Ovary (tissue), 9 donors: ENCODE data around the gene SECISBP2L. TPM values are rescaled to one million over a fixed set of nuclear protein-coding genes. Genes with fewer than 3 reads are reported as not detected.
"Not testable (repeated sequence)": the region's sequence is repeated elsewhere in the genome, so short reads cannot be mapped to it uniquely, and the experiment has no call there.

Experiments
- DNase-seq, 5 donors: peaks; one replicate each; pipeline ENCODE4 v3.0.0-alpha.2; 2019 to 2020
- H3K27ac ChIP-seq, 2 donors: fragments of 200-600 bp; one replicate each; pipeline versions ENCODE4 v1.5.1 to v1.8.0; 2019 to 2022
- H3K27me3 ChIP-seq: fragments of 200-600 bp; one replicate; pipeline ENCODE4 v1.8.0; 2022
- H3K36me3 ChIP-seq: fragments of 200-600 bp; sonication (generic); one replicate; pipeline ENCODE4 v1.5.1; 2019
- H3K4me1 ChIP-seq: one replicate; pipeline ENCODE4 v1.8.1; 2013; ENCODE audit warnings: mild to moderate bottlenecking, moderate library complexity; ENCODE audit not compliant: insufficient read depth
- H3K4me3 ChIP-seq: fragments of 200-600 bp; sonication (generic); one replicate; pipeline ENCODE4 v1.5.1; 2017
- H3K9me3 ChIP-seq, 2 donors: fragments of 200-600 bp in 1 of 2; sonication (generic) in 1 of 2; one replicate each; pipeline versions ENCODE4 v1.5.1 to v1.8.1; 2013 to 2019; ENCODE audit warnings: mild to moderate bottlenecking in 1 of 2, moderate library complexity in 1 of 2
- EP300 ChIP-seq: sonication (generic); formaldehyde crosslinking; IDR thresholded peaks from one replicate; pipeline ENCODE4 v1.6.1; 2017; ENCODE audit warnings: antibody characterized with exemption
- POLR2A ChIP-seq: fragments of 450-650 bp; IDR thresholded peaks from one replicate; pipeline ENCODE4 v1.6.1; 2017; ENCODE audit warnings: antibody characterized with exemption, mild to moderate bottlenecking, moderate library complexity
- WGBS, 3 donors: extraction: QIAGEN DNeasy Blood & Tissue Kit in 1 of 3; methylation state at CpG; one replicate each; pipeline versions ENCODE4 v1.1.5 to v1.1.7; 2013 to 2017; 5-methylcytosine and 5-hydroxymethylcytosine counted together
- intact Hi-C, 4 donors: fragments of 100-400 bp; cut with DNase I; formaldehyde crosslinking; loops; one replicate each; pipeline versions ENCODE4 v1.11.0 to v1.15.1; 2022 to 2023
- polyA plus RNA-seq, 2 donors: library from polyadenylated mRNA; stranded (reverse); fragments of 200-250 nt in 1 of 2; fragments of 350-450 nt in 1 of 2; fragmentation: Illumina TruSeq in 1 of 2; extraction: RNeasy Lipid Tissue Mini Kit (QIAGEN cat#74804) in 1 of 2; gene quantifications; one replicate each; pipeline ENCODE4 v1.2.3, GENCODE V29; 2013 to 2014
- total RNA-seq, 7 donors: library from RNA; depleted of rRNA in 2 of 7; stranded (reverse); fragments of >200 nt in 2 of 7; fragmentation: NEBNext Ultra II Directional in 3 of 7; extraction: Animal tissue kit (Norgen Biotek cat#: 25700) in 3 of 7; gene quantifications; one replicate each; pipeline versions ENCODE4 v1.1.0 to v1.2.4, GENCODE V29; 2016 to 2023
- TF ChIP-seq, protein P1 (sequence below), 3 donors: fragments of 450-650 bp in 2 of 3; fragments of 200-600 bp in 1 of 3; IDR thresholded peaks; one replicate each; pipeline versions ENCODE4 v1.5.1 to v1.8.0; 2016 to 2022; ENCODE audit warnings: antibody characterized with exemption in 3 of 3, mild to moderate bottlenecking in 1 of 3
- donor health status: DM: no; HTN: no; CAD: no; lungs with moderate emphysema.
- donor health status: DM: no; HTN: no; CAD: no.
- donor health status: Bipolar disorder and iron deficiency.
- donor health status: DM: yes; HTN: yes; CAD: no.
- donor health status: DM: no; HTN: no; CAD: no.
- donor health status: DM: yes; HTN: yes; CAD: no.

SECISBP2L gene
- total and polyA plus RNA-seq, 9 donors: 13.1 to 47.0 (median 37.9) TPM

DNA sequence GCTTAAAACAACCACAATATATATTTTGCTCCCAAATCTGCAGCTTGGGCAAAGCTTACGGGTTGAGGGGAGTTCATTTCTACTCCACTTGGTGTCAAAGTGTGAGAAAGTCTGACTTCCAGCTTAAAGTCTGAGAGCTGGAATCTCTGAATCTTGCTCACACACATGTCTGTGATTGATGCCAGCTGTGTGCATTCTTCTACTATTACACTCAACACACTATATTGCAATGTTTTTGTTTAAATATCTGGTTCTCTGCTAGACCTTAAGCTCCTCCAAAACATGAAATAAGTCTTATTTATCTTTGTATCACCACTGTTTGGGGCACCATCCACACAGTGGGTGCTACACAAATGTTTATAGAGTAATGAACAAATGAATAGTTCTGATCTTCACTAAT lies 36.7 kb upstream of the SECISBP2L start:
- Histone ChIP-seq H3K4me3 (no peak overlapping the region), H3K9me3 (no peaks in the 10 kb centered on the region), H3K36me3 (no peaks in the 10 kb centered on the region), H3K27ac (no peak overlapping the region), H3K27me3 (no peaks in the 10 kb centered on the region), H3K4me1 (no peaks in the 10 kb centered on the region)
- TF ChIP-seq EP300 (no peak), POLR2A (no peak)
- TF ChIP-seq, protein P1, sequence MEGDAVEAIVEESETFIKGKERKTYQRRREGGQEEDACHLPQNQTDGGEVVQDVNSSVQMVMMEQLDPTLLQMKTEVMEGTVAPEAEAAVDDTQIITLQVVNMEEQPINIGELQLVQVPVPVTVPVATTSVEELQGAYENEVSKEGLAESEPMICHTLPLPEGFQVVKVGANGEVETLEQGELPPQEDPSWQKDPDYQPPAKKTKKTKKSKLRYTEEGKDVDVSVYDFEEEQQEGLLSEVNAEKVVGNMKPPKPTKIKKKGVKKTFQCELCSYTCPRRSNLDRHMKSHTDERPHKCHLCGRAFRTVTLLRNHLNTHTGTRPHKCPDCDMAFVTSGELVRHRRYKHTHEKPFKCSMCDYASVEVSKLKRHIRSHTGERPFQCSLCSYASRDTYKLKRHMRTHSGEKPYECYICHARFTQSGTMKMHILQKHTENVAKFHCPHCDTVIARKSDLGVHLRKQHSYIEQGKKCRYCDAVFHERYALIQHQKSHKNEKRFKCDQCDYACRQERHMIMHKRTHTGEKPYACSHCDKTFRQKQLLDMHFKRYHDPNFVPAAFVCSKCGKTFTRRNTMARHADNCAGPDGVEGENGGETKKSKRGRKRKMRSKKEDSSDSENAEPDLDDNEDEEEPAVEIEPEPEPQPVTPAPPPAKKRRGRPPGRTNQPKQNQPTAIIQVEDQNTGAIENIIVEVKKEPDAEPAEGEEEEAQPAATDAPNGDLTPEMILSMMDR (IDR thresholded peaks at IDR 0.05): no peak
- intact Hi-C loops: no loop called here
- no peak for DNase-seq
- WGBS, 3 donors: 31 to 48% (median 38%) methylated on average over 1 of the region's 1 CpG

DNA sequence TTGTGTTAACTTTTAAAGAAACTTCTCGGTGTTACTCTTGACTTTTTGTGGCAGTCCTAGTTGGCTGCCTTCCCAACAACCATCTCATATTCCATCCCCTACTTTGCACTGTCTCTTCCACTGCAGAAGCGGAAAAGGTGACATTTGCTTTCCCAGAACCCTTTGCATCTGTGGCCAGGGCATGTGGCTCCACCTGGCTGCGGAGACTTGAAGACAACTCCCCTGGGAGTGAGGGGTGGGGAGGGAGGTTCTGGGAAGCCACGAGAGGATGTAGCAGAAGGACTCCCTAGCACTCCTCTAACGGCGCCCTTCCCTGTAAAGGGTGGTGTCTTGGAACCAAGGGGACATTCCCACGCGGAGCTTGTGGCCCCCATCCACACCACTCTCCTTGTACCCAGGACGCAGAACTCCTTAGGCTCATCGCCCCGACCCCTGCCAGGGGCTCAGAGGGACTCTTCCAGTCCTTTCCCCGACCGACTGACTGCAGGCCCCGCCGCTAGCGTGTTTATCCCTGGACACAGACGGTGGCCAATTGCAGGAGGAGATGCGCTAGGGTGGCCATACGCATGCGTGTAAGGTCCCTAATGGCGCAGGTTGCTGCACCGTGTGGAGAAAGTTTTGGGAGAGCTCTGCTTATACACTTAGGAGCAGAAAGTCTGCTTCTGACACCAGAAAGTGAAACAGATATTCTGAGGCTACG lies 33.2 kb upstream of the SECISBP2L start:
- Histone ChIP-seq H3K4me3 (no peak overlapping the region), H3K9me3 (no peaks in the 10 kb centered on the region), H3K36me3 (no peaks in the 10 kb centered on the region), H3K4me1 (no peaks in the 10 kb centered on the region), H3K27ac (no peak overlapping the region), H3K27me3 (no peaks in the 10 kb centered on the region)
- TF ChIP-seq, protein P1 (IDR thresholded peaks at IDR 0.05): no peak
- TF ChIP-seq EP300: no peak
- TF ChIP-seq POLR2A: no peak
- 85 to 90% (median 88%) methylated on average over 23 of the region's 23 CpGs for WGBS, 3 donors
- no peak for DNase-seq
- intact Hi-C loops: no loop called here

DNA sequence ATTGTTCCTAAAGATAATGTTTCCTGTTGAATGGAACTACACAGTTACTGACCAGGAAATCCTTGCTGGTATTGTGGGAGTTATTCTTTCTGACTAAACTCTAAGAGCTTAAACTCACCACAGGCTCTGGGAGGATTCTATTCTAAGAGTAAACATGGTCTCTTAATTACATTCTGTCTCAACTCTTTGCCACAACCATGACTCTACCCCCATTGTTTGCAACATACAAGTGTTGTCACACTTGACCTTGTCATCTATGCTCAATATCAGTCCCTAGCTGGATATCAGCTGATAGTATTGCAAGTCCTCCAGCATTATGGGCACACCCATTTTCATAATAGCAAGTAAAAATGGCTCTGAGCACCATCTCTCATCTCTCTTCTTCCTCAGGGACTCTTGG lies 29.6 kb upstream of the SECISBP2L start:
- H3K4me3 ChIP-seq: no peak overlapping the region
- no peaks in the 10 kb centered on the region for H3K27me3 ChIP-seq
- TF ChIP-seq POLR2A (no peak), EP300 (no peak)
- TF ChIP-seq, protein P1 (IDR thresholded peaks at IDR 0.05): no peak
- H3K36me3 ChIP-seq: no peaks in the 10 kb centered on the region
- no peak overlapping the region for H3K27ac ChIP-seq
- H3K4me1 ChIP-seq: no peaks in the 10 kb centered on the region
- intact Hi-C loops: no loop called here
- DNase-seq: no peak
- H3K9me3 ChIP-seq: no peaks in the 10 kb centered on the region

DNA sequence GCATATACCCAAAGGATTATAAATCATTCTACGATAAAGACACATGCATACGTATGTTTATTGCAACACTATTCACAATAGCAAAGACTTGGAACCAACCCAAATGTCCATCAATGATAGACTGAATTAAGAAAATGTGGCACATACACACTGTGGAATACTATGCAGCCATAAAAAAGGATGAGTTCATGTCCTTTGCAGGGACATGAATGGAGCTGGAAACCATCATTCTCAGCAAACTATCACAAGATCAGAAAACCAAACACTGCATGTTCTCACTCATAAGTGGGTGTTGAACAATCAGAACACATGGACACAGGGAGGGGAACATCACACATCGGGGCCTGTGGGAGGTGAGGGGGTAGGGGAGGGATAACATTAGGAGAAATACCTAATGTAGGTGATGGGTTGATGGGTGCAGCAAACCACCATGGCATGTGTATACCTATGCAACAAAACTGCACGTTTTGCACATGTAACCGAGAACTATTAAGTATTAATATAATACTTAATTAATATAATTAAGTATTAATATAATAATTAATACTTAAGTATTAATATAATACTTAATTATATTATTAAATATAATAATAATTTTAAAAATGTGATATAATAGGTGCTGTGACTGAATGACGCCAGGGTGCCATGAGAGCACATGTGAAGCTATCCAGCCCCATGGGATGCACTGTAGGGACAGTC lies 28.5 kb upstream of the SECISBP2L start:
- H3K4me3 ChIP-seq, intact Hi-C loops, H3K27ac ChIP-seq, H3K4me1 ChIP-seq, DNase-seq, H3K36me3 ChIP-seq, H3K27me3 ChIP-seq, H3K9me3 ChIP-seq: not testable (repeated sequence)
- 78 to 84% (median 80%) methylated on average over 6 of the region's 6 CpGs for WGBS, 3 donors

DNA sequence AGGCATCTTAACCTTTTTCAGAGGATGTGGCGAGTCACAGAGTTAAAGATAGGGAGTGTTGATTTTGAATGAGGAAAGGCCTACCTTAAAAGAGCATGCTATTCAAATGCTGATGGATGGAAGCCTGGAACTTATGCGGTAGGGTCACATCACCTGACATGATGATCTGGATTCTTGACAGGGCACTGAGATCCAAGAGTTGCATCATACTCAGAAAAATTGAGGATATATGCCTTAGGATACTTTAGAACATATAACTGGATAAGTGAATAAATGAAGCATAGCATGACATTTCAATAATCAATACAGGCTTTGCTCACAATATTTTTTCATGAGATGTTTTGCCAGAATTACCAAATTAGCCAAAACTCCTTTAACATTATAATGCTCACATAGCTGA lies 20.1 kb upstream of the SECISBP2L start:
- 66 to 78% (median 69%) methylated on average over 2 of the region's 2 CpGs for WGBS, 3 donors

More for the DNA sequence above, 20.1 kb upstream of the SECISBP2L start:
- TF ChIP-seq POLR2A (no peak), EP300 (no peak)
- TF ChIP-seq, protein P1 (IDR thresholded peaks at IDR 0.05): no peak
- no peak overlapping the region for H3K4me3 ChIP-seq
- H3K27me3 ChIP-seq: no peaks in the 10 kb centered on the region
- no peaks in the 10 kb centered on the region for H3K9me3 ChIP-seq
- intact Hi-C loops: no loop called here
- no peaks in the 10 kb centered on the region for H3K36me3 ChIP-seq
- no peak overlapping the region for H3K27ac ChIP-seq
- DNase-seq: no peak
- H3K4me1 ChIP-seq: no peaks in the 10 kb centered on the region
